ENCODE data around the gene PARD3B.

GRCh38 chr2:204628926-204629712, 83.8 kb downstream of the PARD3B start:
- no peak for TF ChIP-seq CTCF (IDR thresholded peaks at IDR 0.05; ENCODE audit: borderline replicate concordance, extremely low read depth, low read length, poor library complexity, severe bottlenecking)
- no peak for TF ChIP-seq EZH2 (IDR thresholded peaks at IDR 0.05; ENCODE audit: borderline replicate concordance, low read depth, low read length, severe bottlenecking)

All from DND-41 (cell line).